HuH-7.5 (cell line): Measurements from ENCODE around the gene TYK2.

ENCODE experiments used
- DNase-seq: peaks from one replicate; pipeline ENCODE4 v3.0.0; 2011; ENCODE audit warnings: low spot score

Gene TYK2

DNA sequence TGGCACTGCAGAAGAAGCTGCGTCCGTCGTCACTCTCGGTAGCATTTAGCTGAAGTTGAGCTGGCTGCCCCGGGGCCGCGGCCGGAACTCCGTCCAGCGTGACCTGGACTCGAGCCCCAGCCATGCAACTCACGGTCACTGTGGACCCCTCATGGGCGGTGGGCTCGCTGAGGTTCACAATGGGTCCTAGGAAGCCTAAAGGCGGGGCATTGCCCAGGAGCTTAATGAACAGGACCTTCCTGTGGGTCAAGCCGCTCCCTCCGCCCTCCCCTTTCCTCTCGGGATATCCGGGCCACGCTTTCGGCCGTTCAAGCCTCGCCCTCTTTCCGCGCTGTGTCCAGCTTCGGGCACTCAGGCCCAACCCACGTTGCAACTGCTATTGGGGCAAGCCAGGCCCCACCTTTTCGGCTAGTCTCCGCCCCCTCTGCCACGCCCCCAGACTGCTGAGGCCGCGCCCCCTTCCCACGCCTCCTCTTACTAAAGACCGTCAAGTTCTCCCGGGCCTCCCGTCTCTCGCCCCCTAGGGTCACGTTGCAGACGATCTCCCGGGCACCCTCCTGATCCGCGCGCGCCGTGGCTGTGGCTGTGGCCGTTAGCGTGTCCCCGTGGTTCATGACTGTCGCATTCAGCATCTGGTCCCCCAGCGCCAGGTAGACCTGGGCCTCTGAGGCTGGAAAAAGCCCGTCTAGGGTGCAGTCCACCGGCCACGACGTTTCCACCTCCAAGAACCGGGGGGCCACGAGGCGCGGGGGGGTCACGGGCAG is 45.6 kb downstream of the TYK2 start:
- DNase-seq = peak; percentile 89

GRCh38 chr19:10333758-10334587 is 46.4 kb downstream of the TYK2 start:
- DNase-seq = no peak

DNA sequence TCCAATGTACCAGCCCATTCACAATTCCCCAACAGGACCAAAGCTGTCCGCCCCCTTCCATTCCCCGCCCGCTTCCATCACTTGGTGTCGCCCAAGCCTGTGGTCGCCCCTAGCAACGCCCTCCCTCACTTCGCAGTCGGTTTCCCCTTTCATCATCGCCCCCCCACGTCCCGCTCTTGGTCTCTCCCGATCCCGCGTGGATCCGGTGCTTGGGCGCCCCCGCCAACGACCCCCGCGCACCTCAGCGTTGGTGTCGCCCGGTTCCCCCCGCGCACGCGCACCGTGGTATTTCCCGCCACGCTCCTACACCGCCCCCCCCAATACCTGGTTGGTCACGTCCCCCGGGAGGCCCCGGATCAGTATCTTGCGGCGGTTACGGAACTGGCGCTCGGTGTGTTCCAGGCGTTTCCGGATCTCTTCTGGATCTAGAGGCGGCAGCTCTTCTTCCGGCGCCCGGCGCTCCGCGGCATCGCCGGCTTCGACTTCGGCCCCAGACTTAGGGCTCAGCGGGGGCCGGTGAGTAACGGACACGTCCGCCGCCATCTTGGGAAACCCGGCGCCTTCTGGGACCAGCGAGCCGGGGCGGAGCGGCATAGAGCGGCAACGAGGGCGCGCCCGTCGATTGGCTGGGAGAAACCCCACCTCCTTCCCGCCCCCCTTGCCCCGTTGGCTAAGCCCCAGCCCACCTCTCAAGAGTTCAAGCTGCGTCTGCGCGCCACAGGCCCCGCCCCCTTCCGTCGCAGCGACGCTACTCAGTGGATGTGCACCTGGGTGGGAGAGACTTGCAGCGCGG is 47.2 kb downstream of the TYK2 start, which contains the start of gene RAVER1:
Gene RAVER1, minus strand, starts transcription at position 565 of the 793 bp plus-strand sequence. Its CDS starts 22 bp downstream, at position 543.
- peak; percentile 98 for DNase-seq

DNA sequence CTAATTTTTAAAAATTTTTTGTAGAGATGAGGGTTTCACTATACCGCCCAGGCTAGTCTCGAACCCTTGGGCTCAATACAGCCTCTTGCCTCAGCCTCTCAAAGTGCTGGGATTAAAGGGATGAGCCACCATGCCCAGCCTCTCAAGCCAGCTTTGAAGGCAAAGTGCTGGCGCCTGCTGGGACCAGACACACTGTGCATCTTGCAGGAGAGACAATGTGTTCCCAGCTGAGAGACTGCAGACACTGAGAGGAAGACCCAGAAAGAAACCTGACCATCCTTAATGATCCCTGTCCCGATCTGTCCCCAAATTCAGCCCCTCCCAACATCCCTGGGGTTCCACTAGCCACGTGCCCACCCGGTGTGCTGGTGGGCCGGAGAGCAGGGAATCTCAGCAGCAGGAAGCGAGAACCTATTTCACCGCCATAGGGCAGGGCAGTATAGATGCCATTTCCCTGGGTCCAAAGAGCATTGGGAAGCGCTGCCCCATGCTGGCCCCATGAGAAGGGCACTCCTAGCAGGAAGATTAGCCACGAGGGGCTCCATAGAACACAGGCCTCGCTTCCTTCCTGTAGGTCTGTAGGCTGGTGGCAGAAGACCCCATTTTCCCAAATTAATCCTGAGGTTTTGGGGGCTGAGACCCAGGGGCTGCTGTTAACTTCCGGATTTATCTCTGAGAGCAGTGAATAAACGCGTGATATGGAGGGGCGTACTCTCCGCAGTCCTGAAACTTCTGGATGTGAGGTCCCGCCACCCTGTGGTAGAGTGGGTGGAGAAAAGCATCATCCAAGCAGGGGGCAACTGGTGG is 48.0 kb downstream of the TYK2 start:
- no peak for DNase-seq

DNA sequence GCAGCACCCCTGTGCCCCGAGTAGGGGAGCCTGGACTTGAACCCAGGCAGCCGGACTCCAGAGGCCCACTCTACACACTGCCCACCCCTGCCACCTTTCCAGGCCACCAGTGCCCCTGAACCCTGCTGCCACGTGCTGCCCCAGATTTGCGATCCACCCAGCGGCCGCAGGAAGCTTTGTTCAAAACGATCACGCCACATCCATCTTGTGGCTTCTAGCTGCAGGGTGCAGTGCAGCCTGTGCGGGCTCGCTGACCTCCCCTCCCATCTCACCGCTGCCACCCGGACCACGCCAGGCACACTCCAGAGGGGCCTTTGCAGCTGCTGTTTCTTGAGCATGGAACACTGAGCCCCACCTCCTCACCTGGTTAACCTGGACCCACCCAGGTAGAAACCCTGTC is 50.8 kb downstream of the TYK2 start:
- DNase-seq = no peak

- DNase-seq = no peak
Observed at GRCh38 chr19:10328558-10329429, 51.6 kb downstream of the TYK2 start.

DNA sequence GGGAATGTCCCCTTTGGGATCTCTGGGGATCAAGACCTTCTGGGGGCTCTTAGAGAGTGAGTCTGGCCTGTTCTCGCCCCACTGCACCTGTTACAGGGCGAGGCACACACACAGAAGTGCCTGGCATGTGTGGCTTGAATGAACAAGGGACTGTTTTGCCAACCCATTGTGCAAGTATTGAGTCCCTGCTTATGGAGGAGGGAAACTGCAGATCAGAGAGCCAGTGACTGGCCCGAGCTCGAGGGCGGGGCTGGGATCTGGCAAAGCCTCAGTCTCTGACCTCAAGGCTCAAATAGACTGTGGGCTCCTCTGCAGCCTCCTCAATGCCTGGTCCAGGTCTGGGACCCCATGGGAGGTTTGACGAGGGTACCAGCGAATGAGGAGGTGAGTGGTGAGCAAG is 52.6 kb downstream of the TYK2 start:
- no peak for DNase-seq

DNA sequence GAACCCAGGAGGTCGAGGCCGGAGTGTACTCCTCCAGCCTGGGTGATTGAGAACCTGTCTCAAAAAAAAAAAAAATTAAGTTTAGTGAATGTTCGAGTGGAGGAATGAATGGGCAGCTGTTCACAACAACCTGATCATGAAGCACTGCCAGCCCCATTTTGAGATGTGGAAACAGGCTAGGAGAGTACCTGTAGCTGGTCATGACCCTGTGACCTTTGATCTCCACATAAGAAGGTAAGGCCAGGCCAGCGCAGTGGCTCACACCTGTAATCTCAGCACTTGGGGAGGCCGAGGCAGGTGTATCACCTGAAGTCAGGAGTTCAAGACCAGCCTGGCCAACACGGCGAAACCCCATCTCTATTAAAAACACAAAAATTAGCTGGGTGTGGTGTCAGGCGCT is 54.6 kb downstream of the TYK2 start:
- no peak for DNase-seq

DNA sequence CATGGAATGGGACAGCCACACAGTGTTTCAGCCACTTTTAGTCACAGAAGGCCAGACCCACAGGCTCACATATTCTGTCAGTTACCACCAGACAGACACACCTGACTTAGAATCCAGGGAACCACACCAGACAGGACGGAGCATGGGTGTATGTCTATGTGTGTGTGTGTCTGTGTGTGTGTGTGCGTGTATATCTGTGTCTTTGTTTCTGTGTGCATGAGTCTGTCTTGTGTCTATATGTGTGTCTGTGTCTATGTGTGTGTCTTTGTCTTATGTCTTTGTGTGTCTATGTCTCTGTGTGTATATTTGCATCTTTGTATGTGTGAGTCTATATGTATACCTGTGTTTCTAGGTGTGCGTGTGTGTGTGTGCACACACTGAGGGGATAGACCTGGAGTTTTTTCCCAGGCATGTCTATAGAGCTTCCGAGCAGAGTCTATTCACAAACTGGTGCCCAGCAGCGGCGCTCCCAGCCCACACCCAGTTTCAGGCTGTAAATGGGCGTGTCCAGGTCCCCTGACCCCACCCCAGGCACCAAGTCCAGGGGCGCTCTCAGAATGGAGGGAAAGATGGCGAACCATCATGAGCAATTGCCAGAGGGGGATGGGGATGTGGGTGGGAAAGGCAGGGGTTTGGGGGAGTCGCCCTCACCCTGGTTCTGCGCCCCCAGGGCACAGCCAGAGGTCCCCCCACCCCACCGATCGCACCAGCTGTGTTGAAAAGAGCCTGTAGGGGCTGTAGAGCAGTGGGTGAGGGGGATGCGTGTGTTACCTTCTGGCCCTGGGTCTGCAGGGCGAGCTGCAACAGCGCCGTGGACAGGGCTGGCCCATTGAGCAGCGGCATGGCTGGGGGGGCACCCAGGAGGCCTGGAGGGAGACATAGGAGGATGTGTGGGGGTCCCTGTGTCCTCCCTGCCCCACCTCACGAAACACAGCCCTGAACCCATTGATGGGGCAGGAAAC is 58.2 kb downstream of the TYK2 start:
- DNase-seq = no peak

- no peak for DNase-seq
Observed at GRCh38 chr19:10321417-10321797, 59.0 kb downstream of the TYK2 start.

- no peak for DNase-seq
Observed at GRCh38 chr19:10320602-10321416, 59.6 kb downstream of the TYK2 start.

- no peak for DNase-seq
Observed at GRCh38 chr19:10318807-10319682, 61.3 kb downstream of the TYK2 start.

GRCh38 chr19:10317857-10318462 is 62.4 kb downstream of the TYK2 start:
- no peak for DNase-seq

DNA sequence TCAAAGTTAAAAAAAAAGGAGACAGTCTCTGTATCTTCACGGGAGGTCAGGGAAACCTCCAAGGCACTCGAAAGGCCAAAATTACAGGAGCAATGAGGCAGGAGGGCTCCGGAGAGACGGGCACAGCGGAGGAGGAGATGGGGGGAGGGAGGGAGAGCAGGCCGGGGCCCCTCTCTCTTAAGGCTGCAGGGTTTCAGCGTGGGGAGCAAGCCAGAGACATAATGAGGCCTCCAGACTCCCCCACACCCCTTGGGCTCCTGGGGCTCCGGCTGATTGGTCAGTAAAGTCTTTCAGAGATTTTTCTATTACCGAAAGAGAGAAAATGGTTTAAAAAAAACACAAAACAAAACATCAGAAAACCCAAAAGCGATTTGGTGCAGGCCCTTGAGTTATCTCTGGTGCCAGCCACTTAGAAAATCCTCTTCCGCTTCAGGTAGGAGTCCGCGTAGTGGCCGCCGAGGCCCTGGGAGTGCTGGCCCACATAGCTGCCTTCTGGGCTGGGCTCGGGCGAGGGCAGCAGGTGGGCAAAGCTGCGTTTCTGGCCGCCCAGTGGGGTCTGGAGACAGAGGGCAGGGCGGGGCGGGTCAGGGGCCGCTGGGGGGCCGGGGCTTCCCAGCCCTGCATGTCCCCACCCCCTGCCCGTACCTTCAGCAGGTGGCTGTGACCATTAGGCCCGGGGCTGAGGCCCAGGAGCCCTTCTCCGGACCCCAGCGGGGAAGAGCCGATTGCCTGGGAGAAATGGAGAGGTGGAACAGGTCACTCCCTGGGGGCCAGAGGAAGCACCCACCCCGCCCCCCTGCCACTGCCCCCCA is 63.1 kb downstream of the TYK2 start:
- no peak for DNase-seq

- DNase-seq = no peak
Observed at GRCh38 chr19:10316229-10317044, 63.9 kb downstream of the TYK2 start.
